Lower leg skin (tissue), 4 donors: ENCODE results near the gene PLXNA2. TPM values are rescaled to one million over a fixed set of nuclear protein-coding genes. Genes with fewer than 3 reads are reported as not detected.

Experiments used
- DNase-seq, 2 donors: peaks; one replicate each; pipeline ENCODE4 v3.0.0-alpha.2; 2019; ENCODE audit warnings: low spot score in 2 of 2
- H3K4me3 ChIP-seq: fragments of 200-600 bp; sonication (generic); 2 replicates; pipeline ENCODE4 v1.5.1; 2017; ENCODE audit warnings: mild to moderate bottlenecking, low read depth; ENCODE audit not compliant: poor library complexity, severe bottlenecking
- CTCF ChIP-seq, 3 donors: fragments of 450-650 bp; IDR thresholded peaks; one replicate each; pipeline ENCODE4 v1.5.1; 2016; ENCODE audit warnings: antibody characterized with exemption in 3 of 3, mild to moderate bottlenecking in 3 of 3, moderate library complexity in 2 of 3
- POLR2A ChIP-seq, 2 donors: fragments of 450-650 bp; IDR thresholded peaks; one replicate each; pipeline ENCODE4 v1.6.1; 2016 to 2017; ENCODE audit warnings: antibody characterized with exemption in 2 of 2, mild to moderate bottlenecking in 1 of 2, moderate library complexity in 1 of 2
- WGBS, 2 donors: methylation state at CpG; one replicate each; pipeline ENCODE4 v1.1.5; 2018; 5-methylcytosine and 5-hydroxymethylcytosine counted together
- intact Hi-C: fragments of 100-400 bp; cut with DNase I; formaldehyde crosslinking; loops from one replicate; pipeline ENCODE4 v1.15.0; 2023; ENCODE audit warnings: low total_unique reads
- total RNA-seq, 4 donors: library from RNA; depleted of rRNA; stranded (reverse); fragments of >200 nt; gene quantifications; one replicate each; pipeline ENCODE4 v1.1.0, GENCODE V29; 2016

The PLXNA2 gene
- total RNA-seq, 4 donors from 2014 or later, result 27.4 to 44.2 (median 36.9) TPM

GRCh38 chr1:208117826-208118225 is 126.4 kb downstream of the PLXNA2 start:
- WGBS, 2 donors, result 71 to 84% methylated on average over 4 of the region's 4 CpGs
- no peak overlapping the region for H3K4me3 ChIP-seq
- TF ChIP-seq POLR2A (IDR thresholded peaks at IDR 0.05) (no peak), CTCF (IDR thresholded peaks at IDR 0.05) (no peak)
- no peak for DNase-seq
- intact Hi-C loops, result no loop called here

GRCh38 chr1:208117409-208117808 is 126.8 kb downstream of the PLXNA2 start:
- TF ChIP-seq CTCF (IDR thresholded peaks at IDR 0.05), result no peak
- no peak for DNase-seq
- 49 to 70% methylated on average over 3 of the region's 3 CpGs for WGBS, 2 donors
- no peak overlapping the region for H3K4me3 ChIP-seq
- intact Hi-C loops, result no loop called here

- 89 to 94% methylated on average over 7 of the region's 7 CpGs for WGBS, 2 donors
- TF ChIP-seq CTCF (IDR thresholded peaks at IDR 0.05) (no peak), POLR2A (IDR thresholded peaks at IDR 0.05) (no peak)
- H3K4me3 ChIP-seq, result no peak overlapping the region
- intact Hi-C loops, result no loop called here
- no peak for DNase-seq
These were observed 128.1 kb downstream of the PLXNA2 start for GRCh38 chr1:208115924-208116640.

- TF ChIP-seq CTCF (IDR thresholded peaks at IDR 0.05) (no peak), POLR2A (IDR thresholded peaks at IDR 0.05) (no peak)
- no peak overlapping the region for H3K4me3 ChIP-seq
- no peak for DNase-seq
- intact Hi-C loops, result no loop called here
These were observed 131.2 kb downstream of the PLXNA2 start for GRCh38 chr1:208113011-208113410.

GRCh38 chr1:208112401-208112800 is 131.8 kb downstream of the PLXNA2 start:
- 94 to 96% methylated on average over 4 of the region's 4 CpGs for WGBS, 2 donors
- TF ChIP-seq CTCF (IDR thresholded peaks at IDR 0.05) (no peak), POLR2A (IDR thresholded peaks at IDR 0.05) (no peak)
- H3K4me3 ChIP-seq, result no peak overlapping the region
- no peak for DNase-seq
- intact Hi-C loops, result no loop called here

GRCh38 chr1:208111646-208112190 is 132.5 kb downstream of the PLXNA2 start:
- 84 to 91% methylated on average over 4 of the region's 4 CpGs for WGBS, 2 donors
- H3K4me3 ChIP-seq, result no peak overlapping the region
- no peak for DNase-seq
- no peak for TF ChIP-seq CTCF (IDR thresholded peaks at IDR 0.05)
- no peak for TF ChIP-seq POLR2A (IDR thresholded peaks at IDR 0.05)
- intact Hi-C loops, result no loop called here
